IPS-15b (cell line): ENCODE measurements around the gene RNU11.
"Not testable (repeated sequence)": the region's sequence is repeated elsewhere in the genome, so short reads cannot be mapped to it uniquely, and the experiment has no call there.

Source experiments
- H3K27me3 ChIP-seq: one replicate; pipeline ENCODE4 v1.6.1; 2013; ENCODE audit warnings: low read length; ENCODE audit not compliant: control insufficient read depth, insufficient read depth
- H3K36me3 ChIP-seq: one replicate; pipeline ENCODE4 v1.6.1; 2013; ENCODE audit warnings: low read length; ENCODE audit not compliant: control insufficient read depth, insufficient read depth
- H3K4me1 ChIP-seq: one replicate; pipeline ENCODE4 v1.6.1; 2013; ENCODE audit warnings: mild to moderate bottlenecking, low read length; ENCODE audit not compliant: control insufficient read depth, insufficient read depth
- H3K4me3 ChIP-seq: one replicate; pipeline ENCODE4 v1.5.1; 2013; ENCODE audit warnings: low read depth, low read length
- H3K9ac ChIP-seq: one replicate; pipeline ENCODE4 v1.6.1; 2013; ENCODE audit warnings: low read depth, mild to moderate bottlenecking, low read length
- H3K9me3 ChIP-seq: one replicate; pipeline ENCODE4 v1.6.1; 2013; ENCODE audit warnings: mild to moderate bottlenecking, low read length; ENCODE audit not compliant: control insufficient read depth, insufficient read depth

RNU11 gene

DNA sequence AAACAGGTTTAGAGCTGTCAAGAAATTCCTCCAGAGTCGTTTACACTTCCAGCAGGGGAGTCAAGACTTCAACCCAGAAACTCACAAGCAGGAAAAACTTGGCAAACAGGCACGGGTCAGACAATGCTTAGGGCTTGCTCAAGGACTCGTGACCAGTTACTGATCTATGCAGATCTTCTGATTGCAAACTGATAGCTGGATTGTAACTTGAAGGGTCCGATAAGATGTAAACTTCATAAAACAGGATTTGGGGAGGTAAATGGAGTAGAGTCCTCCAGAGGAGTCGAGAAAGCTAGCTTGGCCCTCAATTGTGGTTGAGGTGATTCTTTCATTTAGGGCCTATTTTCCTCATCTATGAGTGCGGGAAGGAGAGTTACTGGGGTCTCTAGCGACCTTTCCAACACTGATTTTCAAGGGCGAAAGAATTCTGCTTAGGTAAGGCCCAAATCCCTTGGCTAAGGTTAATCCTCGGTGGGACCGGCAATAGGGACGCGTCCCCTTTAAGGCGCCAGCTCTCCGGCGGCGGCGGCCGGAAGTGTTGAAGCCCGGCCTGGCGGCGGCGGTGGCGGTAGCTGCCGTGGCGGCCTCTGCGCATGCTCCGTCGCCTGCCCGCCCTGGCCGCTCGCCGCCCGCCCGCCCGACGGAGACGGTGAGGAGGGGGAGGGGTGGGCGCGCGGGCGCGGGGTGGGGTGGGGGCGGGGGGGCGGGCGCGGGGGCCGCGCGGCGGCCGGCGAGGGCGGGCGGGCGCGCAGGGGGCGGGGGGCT lies 20.0 kb downstream of the RNU11 start, which contains the start of gene GMEB1:
TSS of gene GMEB1 (plus strand) at position 594 of the 765 bp plus-strand sequence. CDS start 14,829 bp downstream, outside the sequence.
- no peaks in the 10 kb centered on the region for H3K9me3 ChIP-seq
- H3K9ac ChIP-seq: peak within 1 kb of the TSS; percentile 95
- H3K36me3 ChIP-seq: no peaks in the 10 kb centered on the region
- peaks cover 11% of the 10 kb centered on the region for H3K4me1 ChIP-seq
- H3K4me3 ChIP-seq: peak within 1 kb of the TSS; percentile 83
- no peaks in the 10 kb centered on the region for H3K27me3 ChIP-seq

DNA sequence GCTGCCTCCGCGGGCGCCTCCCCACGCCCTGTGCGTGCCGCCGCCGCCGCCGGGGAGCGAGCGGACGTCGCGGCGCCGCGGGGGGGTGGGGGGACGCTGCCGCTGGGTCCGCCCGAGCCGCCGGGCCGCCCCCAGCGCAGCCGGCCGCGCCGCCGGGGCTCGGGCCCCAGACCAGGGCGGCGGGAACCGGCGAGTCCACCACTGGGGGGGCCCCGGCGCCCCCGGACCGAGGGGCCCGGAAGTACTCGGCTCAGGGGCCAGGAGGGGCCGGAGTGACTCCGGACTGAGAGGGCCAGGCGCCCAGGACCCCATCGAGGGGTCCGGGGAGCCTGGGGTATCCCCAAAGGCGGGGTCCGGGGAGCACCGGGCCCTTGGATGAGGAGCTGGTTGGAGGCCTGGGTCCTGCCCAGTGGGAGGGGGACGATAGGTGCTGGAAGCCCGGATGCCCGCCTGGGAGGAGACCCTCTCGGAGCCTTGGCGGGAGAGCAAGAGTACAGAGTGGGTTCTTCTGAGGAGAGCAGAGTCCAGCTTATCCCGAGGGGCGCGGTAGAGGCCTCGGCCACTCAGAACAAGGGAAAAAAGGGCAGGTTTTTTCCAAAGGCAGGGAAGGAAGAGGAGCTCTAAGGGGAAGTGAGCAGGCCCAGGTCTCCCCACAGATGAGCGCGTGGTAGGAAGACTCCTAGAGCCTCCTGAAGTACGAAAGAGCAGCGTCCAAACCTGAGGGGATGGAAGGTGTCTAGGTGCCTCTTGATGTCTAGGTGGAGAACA lies 20.7 kb downstream of the RNU11 start:
- Histone ChIP-seq H3K36me3 (no peaks in the 10 kb centered on the region), H3K9ac (peak overlapping the region; percentile 91), H3K9me3 (no peaks in the 10 kb centered on the region), H3K4me1 (peaks cover 8% of the 10 kb centered on the region), H3K4me3 (peak overlapping the region; percentile 83), H3K27me3 (no peaks in the 10 kb centered on the region)

GRCh38 chr1:28671254-28671780 lies 22.9 kb downstream of the RNU11 start:
- no peaks in the 10 kb centered on the region for H3K27me3 ChIP-seq
- H3K4me1 ChIP-seq: peaks cover 12% of the 10 kb centered on the region
- H3K9ac ChIP-seq: no peak overlapping the region
- H3K9me3 ChIP-seq: no peaks in the 10 kb centered on the region
- H3K36me3 ChIP-seq: no peaks in the 10 kb centered on the region
- no peak overlapping the region for H3K4me3 ChIP-seq

GRCh38 chr1:28672971-28673370 lies 24.6 kb downstream of the RNU11 start:
- not testable (repeated sequence) for H3K9ac ChIP-seq, H3K27me3 ChIP-seq, H3K4me3 ChIP-seq, H3K36me3 ChIP-seq, H3K9me3 ChIP-seq
- peaks cover 11% of the 10 kb centered on the region for H3K4me1 ChIP-seq

DNA sequence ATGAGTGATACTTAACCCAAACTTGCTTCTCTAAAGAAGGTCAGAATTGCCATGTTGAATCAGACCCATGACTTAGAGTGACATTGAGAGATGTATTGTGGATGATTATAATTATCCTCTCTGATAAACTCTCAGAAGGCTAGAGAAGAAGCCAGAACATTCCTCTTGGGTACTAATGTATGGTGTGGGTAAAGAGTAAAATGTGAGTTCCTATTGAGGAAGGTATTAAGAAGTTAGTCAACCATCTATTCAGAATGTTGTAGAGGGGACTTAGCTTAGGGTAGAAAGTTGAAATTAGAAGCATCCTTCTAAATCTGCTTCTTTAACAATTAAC lies 27.5 kb downstream of the RNU11 start:
- Histone ChIP-seq H3K36me3 (no peaks in the 10 kb centered on the region), H3K9me3 (no peaks in the 10 kb centered on the region), H3K4me1 (peaks cover 4% of the 10 kb centered on the region), H3K4me3 (no peak overlapping the region), H3K9ac (no peak overlapping the region), H3K27me3 (no peaks in the 10 kb centered on the region)

GRCh38 chr1:28680151-28680550 lies 31.8 kb downstream of the RNU11 start:
- no peaks in the 10 kb centered on the region for H3K36me3 ChIP-seq
- H3K4me3 ChIP-seq: no peak overlapping the region
- no peaks in the 10 kb centered on the region for H3K9me3 ChIP-seq
- no peak overlapping the region for H3K9ac ChIP-seq
- H3K4me1 ChIP-seq: peaks cover 4% of the 10 kb centered on the region
- H3K27me3 ChIP-seq: no peaks in the 10 kb centered on the region

DNA sequence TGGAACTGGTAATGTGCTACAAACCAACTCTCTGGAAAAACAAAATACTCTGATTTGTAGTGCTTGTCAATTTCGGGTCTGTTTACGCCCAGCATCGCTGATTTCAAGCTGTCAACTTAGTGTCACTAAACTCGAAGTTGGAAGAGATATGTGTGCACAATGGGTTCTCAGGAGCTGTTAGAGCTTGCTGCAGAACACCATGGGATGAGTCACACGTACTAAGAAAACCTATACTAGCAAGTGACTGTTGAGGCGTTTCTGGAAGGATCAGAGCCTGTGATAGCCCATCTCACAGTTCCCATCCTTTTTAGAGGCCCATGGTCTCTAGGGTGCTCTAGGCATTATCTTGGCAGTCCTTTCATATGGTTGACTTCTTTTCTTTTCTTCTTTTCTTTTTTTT lies 34.4 kb downstream of the RNU11 start:
- no peak overlapping the region for H3K4me3 ChIP-seq
- no peaks in the 10 kb centered on the region for H3K27me3 ChIP-seq
- no peak overlapping the region for H3K9ac ChIP-seq
- H3K4me1 ChIP-seq: no peaks in the 10 kb centered on the region
- no peaks in the 10 kb centered on the region for H3K9me3 ChIP-seq
- H3K36me3 ChIP-seq: peaks cover 2% of the 10 kb centered on the region

DNA sequence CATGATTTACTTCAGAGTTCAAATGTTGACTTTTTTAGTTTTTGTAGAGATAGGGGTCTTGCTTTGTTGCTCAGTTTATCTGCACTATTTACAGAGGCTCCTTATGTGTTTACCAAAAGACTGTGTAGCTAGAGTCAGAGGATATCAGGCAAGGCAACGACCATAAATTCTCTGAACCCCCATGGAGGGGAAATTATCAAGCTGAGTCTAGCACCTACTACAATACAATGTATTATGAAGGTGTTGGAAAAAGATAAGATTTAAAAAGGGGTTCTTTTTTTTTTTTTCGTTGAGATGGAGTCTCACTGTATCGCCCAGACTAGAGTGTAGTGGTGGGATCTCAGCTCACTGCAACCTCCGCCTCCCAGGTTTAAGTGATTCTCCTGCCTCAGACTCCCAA lies 36.5 kb downstream of the RNU11 start:
- Histone ChIP-seq H3K4me3 (no peak overlapping the region), H3K36me3 (peaks cover 2% of the 10 kb centered on the region), H3K27me3 (no peaks in the 10 kb centered on the region), H3K9ac (no peak overlapping the region), H3K4me1 (no peaks in the 10 kb centered on the region), H3K9me3 (no peaks in the 10 kb centered on the region)

- H3K9me3 ChIP-seq, H3K4me3 ChIP-seq, H3K4me1 ChIP-seq, H3K9ac ChIP-seq, H3K36me3 ChIP-seq, H3K27me3 ChIP-seq: not testable (repeated sequence)
Observed at GRCh38 chr1:28691627-28692026, 43.2 kb downstream of the RNU11 start.
